NCI-H524 (cell line): ENCODE results near the gene CEP85.
"Not testable (repeated sequence)": the region's sequence is repeated elsewhere in the genome, so short reads cannot be mapped to it uniquely, and the experiment has no call there.

Experiments
- DNase-seq, 2 experiments: peaks; one replicate each; lab custom pipeline; 2025; lab: John Stamatoyannopoulos, UW

Gene CEP85

DNA sequence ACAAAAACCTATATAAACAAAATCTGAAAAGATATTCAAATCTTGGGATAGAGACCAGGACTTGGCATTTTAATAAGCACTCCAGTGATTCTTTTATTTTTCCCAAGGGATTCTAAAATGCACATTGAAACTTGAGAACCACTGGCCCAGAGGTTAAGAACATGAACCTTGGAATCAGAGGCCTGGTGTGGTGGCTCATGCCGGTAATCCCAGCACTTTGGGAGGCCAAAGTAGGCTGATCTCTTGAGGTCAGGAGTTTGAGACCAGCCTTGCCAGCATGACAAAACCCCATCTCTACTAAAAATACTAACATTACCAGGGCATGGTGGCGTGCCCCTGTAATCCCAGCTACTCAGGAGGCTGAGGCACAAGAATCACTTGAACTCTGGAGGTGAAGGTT is 12.9 kb upstream of the CEP85 start:
- DNase-seq, result no peak

DNA sequence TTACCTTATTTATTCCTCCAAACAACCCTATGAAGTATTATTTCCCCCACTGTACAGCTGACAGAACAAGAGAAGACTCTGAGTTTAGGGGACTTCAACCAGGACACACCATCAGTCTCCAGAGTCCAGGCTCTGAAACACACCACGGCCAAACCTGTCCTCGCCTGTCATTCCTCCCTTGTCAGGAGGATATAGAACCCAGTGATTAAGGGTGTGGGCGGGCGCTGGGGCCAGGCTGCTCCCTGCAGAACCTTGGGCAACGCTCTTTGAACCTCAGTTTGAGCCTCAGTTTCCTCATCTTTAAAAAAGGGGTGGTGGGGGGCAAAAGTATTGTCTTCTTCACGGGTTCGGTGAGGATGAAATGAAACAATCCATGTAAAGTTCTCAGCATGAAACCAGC is 9.4 kb upstream of the CEP85 start:
- DNase-seq, result no peak

DNA sequence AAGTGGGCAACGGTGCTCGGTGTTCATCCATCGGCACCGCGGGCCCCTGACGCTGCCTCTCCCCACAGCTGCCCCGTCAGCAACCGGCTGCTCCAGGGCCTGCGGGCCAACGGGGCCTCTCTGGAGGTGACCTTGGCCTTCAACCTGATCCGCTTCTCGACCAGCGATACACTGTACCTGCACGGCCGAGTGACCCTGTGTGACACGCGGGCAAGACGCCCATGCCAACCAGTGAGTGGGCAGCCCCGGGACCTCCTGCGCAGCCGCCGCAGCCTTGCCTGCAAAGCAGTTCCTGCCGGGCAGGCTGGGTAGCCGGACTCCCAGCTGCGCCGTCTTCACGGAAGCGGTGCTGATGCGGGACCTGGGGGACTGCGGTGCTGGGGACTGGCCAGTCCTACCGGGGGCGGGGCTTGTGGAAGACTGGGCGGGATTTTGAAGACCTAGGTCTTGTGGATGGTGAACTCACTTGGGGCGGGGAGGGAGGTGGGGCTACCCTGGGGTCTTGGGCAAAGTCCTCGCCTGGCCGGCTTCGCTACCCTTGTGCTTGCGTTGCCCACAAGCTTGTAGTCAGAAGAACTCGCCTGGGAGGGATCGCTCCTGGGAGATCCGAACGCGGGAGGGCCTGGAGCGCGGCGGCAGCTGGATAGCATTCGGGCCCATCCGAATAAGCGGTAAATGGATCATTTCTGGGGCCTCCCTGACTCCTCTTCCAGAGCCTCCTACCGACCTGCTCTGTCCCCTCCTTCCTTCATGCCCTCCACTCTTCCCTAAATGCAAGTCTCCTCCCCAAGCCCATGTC is 8.8 kb upstream of the CEP85 start:
- peak; percentile 19 to 24 for DNase-seq

DNA sequence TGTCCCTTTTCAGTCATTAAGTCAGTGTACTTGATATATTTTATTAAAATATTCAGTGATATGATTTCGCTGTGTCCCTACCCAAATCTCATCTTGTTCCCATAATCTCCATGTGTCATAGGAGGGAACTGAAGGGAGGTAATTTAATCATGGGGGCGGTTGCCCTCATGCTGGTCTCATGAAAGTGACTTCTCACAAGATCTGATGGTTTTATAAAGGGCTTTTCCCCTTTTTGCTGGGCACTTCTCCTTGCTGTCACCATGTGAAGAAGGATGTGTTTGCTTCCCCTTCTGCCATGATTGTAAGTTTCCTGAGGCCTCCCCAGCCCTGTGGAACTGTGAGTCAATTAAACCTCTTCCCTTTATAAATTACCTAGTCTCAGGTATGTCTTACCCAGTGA is 3.3 kb upstream of the CEP85 start:
- DNase-seq, result not testable (repeated sequence)

DNA sequence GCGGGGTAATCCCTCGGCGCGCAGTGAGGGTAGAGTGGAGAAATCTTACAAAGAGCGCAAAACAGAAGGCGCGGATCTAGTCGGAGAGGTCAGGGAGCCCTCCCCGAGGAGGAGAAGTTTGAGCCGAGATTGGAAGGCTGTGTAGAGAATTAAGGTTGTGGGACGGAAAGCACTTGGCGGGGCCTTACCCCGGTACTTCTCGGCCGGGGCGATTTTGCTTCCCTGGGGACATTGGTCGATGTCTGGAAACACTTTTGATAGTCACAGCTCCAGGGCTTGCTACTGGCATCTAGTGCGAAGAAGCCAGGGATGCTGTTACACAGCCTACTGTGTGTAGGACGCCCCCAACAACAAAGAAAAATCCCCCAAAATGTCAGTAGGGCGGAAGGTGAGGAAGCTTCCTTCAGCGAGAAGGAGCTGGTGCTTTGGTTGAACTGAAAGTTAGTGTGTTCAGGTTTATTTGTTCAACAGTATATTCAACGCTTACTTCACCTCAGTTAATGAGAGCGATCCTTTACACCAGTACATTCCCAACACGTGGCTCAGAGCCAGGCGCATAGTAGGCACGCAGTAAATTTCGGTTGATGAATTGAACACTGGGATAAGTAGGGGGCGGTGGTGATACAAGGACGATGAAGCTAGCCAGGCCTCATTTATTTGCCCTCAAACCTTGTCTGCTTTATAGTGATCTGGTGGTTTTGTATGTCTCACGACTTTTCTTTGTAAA is 807 bp downstream of the CEP85 start:
- DNase-seq, result peak in 1 of 2 experiments; percentile 61

DNA sequence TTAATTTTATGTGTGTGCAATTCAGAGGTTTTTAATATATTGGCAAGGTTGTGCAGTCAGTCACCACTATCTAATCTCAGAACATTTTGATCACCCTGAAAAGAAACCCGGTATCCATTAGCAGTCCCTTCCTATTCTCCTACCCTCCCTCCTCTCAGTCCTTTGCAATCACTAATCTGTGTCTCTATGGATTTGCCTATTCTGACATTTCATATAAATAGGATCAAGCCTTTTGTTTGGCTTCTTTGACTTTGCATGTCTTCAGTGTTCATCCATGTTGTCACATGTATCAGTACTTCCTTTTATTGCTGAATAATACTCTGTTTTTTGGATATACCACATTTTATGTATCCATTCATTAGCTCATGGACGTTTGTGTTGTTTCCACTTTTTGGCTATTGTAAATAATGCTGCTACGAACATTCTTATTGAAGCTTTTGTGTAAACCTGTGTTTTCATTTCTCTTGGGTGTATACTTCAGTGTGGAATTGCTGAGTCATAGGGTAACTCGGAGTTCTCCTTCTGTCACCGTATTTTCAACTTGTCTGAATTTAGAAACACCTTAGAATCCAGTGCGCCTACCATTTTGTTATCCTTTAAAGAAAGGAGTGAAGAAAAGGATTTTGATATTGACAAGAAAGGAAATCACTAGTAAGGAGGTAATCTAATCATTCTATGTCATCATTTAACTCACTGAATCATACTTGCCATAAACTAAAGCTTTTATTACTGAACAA is 3.4 kb downstream of the CEP85 start:
- DNase-seq, result no peak

DNA sequence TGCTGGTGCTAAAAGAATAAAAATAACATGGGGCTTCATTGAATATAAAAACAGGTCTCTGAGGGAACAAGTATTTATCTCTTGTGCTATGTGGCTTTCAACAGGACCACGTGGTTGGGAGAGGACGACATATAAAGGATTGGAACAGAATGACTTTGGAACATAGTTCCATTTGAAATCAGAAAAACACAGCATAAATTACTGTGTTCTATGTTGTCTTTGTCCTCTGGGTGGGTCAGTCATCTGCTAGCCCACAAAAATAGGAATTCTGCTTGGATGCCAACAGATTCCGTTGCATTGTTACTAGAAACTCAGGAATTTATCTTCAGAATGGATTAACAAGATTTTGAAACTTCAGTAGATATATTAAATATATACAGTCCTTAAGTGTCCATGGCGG is 5.9 kb downstream of the CEP85 start:
- no peak for DNase-seq

DNA sequence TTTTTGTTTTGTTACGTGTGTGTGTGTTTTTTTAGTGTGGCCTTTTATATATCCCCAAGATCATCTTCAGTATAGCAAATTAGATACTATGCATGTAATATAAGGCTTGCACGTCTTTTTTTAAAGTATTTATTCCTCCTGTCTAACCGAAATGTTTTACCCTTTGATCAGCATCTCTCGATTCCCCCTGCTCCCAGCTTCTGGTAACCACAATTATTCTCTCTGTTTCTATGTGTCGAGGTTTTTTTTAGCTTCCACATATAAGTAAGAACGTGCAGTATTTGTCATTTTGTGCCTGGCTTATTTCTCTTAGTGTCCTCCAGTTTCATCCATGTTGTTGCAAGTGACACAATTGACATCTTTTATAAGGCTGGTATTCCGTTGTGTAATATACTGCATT is 18.7 kb downstream of the CEP85 start:
- DNase-seq, result no peak

DNA sequence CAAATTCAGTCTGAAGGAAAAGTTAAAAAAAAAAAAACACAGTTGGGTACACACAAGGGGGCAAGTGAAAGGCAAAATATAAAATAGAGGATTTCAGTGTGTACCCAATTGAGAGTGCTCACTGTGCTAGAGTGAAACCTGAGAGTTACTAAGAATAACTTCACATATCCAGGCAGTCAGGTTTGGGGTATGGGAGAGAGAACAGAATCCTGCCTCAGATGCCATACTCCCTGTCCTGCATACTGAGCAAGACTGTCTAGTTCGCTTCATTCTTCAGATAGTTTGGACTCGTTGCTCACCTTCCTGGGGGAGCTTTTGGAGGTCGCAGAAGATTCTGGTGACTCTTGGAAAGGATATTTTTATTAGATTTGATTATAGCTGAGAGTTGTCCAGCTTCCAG is 20.4 kb downstream of the CEP85 start:
- DNase-seq, result no peak

DNA sequence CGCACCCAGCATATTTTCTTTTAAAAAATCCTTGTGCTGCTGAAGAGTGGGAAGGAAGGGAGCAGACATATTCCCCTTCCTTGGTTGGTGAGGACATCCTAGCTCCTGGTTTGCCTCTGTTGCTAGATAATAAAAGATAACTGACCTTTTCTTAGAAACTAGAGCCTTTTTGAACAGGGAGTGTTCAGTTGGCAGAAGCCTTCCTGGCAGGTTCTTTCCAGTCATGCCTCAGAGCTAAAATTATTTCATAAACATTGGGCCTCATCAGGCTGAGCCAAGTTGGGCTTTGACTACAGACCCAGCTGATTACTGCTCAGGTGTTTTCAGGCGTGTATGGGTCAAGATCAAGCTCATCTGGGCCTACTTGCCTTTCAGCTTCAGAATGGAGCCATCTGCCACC is 23.2 kb downstream of the CEP85 start:
- no peak for DNase-seq

DNA sequence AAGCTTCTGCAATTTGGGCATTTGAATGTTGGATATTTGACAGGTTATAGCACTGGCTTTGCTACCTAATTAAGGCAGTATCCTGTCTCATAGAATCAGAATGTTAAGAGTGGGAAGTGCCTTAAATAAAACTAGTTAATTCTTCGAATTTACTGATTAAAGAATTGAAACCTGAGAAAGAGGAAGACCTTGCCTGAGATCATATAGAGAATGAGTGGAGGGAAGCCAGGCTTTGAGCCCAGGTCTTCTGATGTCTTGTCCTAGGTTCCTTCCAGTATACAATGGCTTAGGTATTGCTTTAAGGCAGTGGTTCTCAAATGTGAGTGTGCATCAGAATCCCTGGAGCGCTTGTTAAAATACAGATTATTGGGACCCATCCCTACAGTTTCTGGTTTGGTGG is 25.0 kb downstream of the CEP85 start:
- no peak for DNase-seq

DNA sequence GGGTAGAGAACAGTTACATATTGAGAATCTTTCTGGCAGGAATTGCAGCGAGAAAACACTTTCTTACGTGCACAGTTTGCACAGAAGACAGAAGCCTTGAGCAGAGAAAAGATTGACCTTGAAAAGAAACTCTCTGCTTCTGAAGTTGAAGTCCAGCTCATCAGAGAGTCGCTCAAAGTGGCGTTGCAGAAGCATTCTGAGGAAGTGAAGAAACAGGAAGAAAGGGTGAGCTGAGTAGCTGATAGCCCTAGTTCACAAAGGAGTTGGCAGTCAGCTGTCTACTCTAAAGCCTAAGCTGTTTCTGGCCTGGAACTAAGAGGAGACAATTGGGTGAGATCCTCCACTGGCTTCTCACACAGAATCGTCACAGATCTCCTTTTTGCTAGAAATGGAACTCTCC is 25.6 kb downstream of the CEP85 start:
- no peak for DNase-seq

DNA sequence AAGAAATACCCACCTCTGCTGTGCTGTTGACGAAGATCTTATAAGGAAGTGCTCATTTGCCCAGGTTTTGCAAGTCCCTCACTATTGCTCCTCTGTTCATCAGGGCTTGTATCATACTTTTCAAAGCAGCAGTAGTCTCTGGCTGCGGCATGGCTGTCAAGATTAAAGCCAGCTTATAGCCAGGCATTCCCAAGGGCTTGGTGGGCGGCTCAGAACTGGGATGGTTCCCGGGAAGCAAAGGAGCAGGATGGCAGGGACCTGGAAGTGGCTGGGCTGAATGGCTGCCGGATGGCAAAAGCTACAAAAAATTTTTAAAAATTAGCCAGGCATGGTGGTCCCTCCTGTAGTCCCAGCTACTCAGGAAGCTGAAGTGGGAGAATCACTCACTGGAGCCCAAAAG is 29.2 kb downstream of the CEP85 start:
- no peak for DNase-seq

DNA sequence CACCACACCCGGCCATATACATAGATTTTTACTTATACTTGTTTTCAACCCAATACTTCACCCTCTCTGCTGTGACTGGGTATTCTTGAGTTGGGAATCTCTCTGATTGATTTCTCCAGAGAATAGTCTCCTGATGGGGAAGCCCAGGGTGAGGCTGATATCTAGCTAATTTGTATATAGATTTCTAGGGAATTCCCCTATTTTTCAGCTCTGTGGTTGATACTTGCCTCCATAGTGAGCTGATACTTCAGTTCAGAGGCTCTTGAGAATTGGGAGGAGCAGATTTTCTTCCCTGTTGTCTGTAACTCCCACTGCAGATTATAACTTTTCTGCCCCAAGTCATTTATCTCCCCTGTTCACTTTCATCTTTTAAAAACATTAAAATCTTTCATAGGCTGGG is 31.4 kb downstream of the CEP85 start:
- no peak for DNase-seq

DNA sequence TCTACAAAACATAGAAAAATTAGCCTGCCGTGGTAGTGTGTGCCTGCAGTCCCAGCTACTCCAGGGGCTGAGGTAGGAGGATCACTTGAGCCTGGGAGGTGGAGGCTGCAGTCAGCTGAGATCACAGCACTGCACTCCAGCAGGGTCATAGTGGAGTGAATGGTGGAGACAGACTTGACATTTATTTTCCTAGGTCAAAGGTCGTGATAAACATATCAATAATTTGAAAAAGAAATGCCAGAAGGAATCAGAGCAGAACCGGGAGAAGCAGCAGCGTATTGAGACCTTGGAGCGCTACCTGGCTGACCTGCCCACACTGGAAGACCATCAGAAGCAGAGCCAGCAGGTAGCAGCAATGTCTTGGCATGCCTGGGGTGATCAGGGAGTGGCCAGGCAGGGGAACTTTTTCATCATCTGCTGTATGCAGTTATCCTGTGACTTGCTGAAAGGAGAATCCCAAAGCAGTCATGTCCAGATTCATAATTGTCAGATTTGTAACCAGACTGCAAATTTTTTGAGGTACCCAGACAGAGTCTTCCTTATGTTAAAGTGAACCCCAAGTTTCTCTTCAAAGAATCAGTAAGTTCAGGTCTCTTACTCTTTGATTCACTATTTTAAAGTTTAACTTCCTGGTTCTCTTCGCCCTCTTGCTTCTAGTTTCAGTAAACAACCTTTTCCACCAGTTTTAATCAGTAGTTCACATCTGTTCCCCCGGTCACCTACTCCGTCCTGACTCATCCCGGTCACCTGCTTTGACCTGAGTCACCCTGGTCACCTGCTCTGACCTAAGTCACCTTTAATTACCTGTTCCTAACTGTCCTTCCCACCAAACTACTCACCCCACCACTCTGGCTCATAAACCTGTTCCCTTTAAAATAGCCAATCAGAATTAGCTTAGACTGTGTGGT is 34.5 kb downstream of the CEP85 start:
- no peak for DNase-seq

DNA sequence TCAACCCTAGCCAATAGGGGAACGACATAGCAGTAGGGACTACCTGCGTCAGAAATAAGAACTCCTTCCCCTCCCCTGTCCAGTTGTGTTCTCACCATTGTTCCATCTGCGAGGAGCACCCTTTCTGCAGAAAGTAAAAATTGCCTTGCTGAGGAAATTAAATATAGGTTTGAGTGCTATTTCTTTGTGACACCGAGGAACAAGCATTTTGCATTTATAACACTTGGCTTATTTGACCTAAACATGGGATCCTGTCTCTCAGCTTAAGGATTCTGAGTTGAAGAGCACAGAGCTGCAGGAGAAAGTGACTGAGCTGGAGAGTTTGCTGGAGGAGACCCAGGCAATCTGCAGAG is 35.2 kb downstream of the CEP85 start:
- no peak for DNase-seq

DNA sequence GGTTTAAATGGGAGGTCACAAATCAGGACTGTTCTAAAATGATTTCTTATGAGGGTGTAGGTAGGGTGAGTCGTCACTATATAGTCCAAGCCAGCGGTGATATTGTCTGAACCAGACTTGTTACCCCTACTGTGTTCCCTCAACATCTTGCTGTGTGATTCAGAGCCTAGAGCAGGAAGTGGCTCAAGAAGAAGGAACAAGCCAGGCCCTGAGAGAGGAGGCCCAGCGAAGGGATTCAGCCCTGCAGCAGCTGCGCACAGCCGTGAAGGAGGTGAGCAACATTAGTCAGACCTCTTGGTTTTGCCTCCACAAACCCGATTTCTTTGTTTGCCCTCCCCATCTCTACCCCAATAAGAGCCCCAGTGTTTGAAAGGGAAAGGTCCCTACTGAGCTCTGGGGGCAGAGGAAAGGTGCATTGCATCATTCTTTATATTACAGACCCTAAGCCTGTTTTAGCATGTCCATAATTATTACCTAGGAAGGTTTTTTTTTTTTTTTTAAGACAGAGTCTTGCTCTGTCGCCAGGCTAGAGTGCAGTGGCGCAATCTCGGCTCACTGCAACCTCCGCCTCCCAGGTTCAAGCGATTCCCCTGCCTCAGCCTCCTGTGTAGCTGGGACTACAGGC is 40.9 kb downstream of the CEP85 start:
- DNase-seq, result no peak

DNA sequence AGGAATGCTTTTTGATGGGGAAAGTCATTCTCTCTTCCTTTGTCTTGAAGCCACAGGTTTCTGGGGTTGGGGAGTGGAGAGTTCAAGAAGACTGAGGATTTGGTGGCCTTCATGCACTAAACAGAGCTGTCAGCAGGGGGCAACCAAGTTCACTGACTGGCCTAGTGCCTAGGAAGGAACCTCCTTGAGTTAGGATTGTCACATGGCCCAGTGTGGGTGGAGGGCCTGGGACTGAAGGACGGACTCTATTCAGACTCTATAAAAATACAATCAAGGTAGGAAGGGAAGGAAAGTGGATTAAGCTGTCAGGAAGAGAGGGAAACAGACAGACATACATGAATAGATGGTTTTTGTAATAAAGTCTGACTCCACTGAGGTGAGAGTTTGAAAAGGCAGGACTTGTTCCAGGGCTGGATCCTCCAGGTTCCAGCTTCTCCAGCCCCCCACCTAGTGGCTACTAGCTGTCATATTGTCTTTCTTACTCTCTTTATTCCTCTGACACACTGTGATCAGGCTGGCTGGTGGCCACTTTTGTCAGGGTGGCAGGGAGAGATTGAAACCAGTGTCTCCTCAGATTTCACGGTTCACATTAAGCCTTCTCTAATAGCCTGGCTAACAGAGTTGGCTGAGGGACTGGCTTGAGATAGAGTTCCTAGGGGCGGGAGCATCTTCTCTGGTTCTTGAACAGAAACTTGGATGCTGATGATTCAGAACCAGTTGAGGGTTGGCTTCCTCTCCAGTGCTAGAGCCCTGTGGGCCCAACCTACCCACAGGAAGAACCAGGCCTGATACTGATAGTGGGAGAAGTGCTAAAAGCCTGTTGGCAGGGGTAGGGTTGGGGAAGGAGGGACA is 41.8 kb downstream of the CEP85 start:
- peak; percentile 27 to 62 for DNase-seq

DNA sequence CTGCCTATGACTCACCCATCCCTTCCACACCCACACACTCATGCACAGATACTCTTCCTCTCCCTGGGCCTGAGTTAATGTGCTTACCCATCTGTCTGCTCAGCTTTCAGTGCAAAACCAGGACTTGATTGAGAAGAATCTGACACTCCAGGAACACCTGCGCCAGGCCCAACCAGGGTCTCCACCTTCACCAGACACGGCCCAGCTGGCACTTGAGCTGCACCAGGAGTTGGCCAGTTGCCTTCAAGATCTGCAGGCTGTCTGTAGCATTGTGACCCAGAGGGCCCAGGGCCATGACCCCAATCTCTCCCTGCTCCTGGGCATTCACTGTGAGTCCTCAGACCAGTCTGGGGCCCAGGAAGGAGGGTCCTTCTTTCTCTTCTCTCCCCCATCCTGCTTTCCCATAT is 42.4 kb downstream of the CEP85 start:
- DNase-seq, result peak in 1 of 2 experiments; percentile 14

DNA sequence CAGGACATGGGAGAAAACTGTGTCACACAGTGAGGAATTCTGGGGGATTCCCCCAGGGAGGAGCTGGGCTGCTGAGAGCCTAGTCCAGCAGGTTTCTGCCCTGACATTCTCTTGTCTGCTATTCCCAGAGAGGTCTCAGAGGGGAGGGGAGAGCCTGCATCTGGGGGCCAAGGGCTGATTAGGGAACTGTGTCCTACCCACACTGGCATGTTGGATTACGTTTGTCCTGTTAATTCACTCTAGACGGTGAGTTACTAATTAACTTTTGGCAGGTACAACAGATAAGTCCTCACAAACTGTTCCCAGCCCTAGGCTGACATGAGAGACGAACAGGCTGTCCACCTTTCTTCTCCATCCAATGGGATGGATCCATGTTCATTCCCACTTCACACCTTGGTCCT is 43.3 kb downstream of the CEP85 start:
- no peak for DNase-seq

DNA sequence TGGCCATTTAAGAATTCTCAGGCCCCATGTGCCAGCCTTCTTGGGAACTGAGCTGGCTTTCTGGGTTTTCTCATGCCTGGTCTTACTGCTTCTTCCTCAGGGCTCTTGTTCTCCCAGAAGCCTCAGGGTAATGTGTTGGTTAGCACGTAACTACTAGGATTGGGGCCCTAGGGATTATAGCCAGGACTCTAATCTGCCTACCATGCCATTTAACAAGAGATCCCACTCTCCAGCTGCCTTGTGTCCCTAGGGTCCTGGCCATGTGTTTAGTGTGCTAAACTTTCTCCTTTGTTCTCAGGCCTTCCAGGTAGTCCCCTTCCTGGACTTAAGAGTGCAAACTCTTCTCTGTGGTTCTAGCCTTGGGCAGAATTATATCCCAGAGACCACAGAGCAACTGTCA is 43.7 kb downstream of the CEP85 start:
- peak in 1 of 2 experiments; percentile 48 for DNase-seq
